ENCODE measurements around the gene RIPPLY2. TPM values are rescaled to one million over a fixed set of nuclear protein-coding genes. Genes with fewer than 3 reads are reported as not detected.
"Not testable (repeated sequence)": the region's sequence is repeated elsewhere in the genome, so short reads cannot be mapped to it uniquely, and the experiment has no call there.

The RIPPLY2 gene
- total RNA-seq, 1 donor from 2014 or later = not detected

GRCh38 chr6:83891586-83891985 is 38.4 kb downstream of the RIPPLY2 start:
- H3K9me3 Mint-ChIP-seq = peaks cover 18% of the 10 kb centered on the region
- H3K27ac Mint-ChIP-seq = no peak overlapping the region
- TF ChIP-seq CTCF (IDR thresholded peaks at IDR 0.05; ENCODE audit: unreplicated experiment) = no peak
- H3K27me3 Mint-ChIP-seq (ENCODE audit: low read depth) = no peaks in the 10 kb centered on the region
- no peak overlapping the region for H3K4me3 Mint-ChIP-seq
- H3K4me1 Mint-ChIP-seq = no peaks in the 10 kb centered on the region
- no peak for DNase-seq (ENCODE audit: low spot score in 2 of 2, unreplicated experiment in 2 of 2)
- peaks cover 2% of the 10 kb centered on the region for H3K36me3 Mint-ChIP-seq

GRCh38 chr6:83893024-83893423 is 39.9 kb downstream of the RIPPLY2 start:
- Mint-ChIP-seq H3K4me3 (no peak overlapping the region), H3K9me3 (peaks cover 18% of the 10 kb centered on the region), H3K27me3 (ENCODE audit: low read depth) (no peaks in the 10 kb centered on the region), H3K36me3 (peaks cover 8% of the 10 kb centered on the region), H3K4me1 (no peaks in the 10 kb centered on the region), H3K27ac (no peak overlapping the region)
- no peak for DNase-seq (ENCODE audit: low spot score in 2 of 2, unreplicated experiment in 2 of 2)
- TF ChIP-seq CTCF (IDR thresholded peaks at IDR 0.05; ENCODE audit: unreplicated experiment) = no peak

- not testable (repeated sequence) for DNase-seq (ENCODE audit: low spot score in 2 of 2, unreplicated experiment in 2 of 2); H3K4me3 Mint-ChIP-seq; H3K4me1 Mint-ChIP-seq; H3K27ac Mint-ChIP-seq; H3K27me3 Mint-ChIP-seq (ENCODE audit: low read depth)
- peaks cover 23% of the 10 kb centered on the region for H3K9me3 Mint-ChIP-seq
- H3K36me3 Mint-ChIP-seq = peaks cover 16% of the 10 kb centered on the region
Measured at GRCh38 chr6:83897094-83897493, 43.9 kb downstream of the RIPPLY2 start.

GRCh38 chr6:83901624-83902023 is 48.5 kb downstream of the RIPPLY2 start:
- Mint-ChIP-seq H3K9me3 (peaks cover 49% of the 10 kb centered on the region), H3K27me3 (ENCODE audit: low read depth) (no peaks in the 10 kb centered on the region), H3K4me3 (no peak overlapping the region), H3K36me3 (peaks cover 26% of the 10 kb centered on the region), H3K4me1 (no peaks in the 10 kb centered on the region), H3K27ac (no peak overlapping the region)
- TF ChIP-seq CTCF (IDR thresholded peaks at IDR 0.05; ENCODE audit: unreplicated experiment) = no peak
- no peak for DNase-seq (ENCODE audit: low spot score in 2 of 2, unreplicated experiment in 2 of 2)

GRCh38 chr6:83904395-83904794 is 51.2 kb downstream of the RIPPLY2 start:
- Mint-ChIP-seq H3K9me3 (peaks cover 56% of the 10 kb centered on the region), H3K36me3 (peaks cover 20% of the 10 kb centered on the region), H3K27ac (no peak overlapping the region), H3K4me3 (no peak overlapping the region), H3K4me1 (peaks cover 2% of the 10 kb centered on the region), H3K27me3 (ENCODE audit: low read depth) (no peaks in the 10 kb centered on the region)
- no peak for TF ChIP-seq CTCF (IDR thresholded peaks at IDR 0.05; ENCODE audit: unreplicated experiment)
- DNase-seq (ENCODE audit: low spot score in 2 of 2, unreplicated experiment in 2 of 2) = no peak

- DNase-seq (ENCODE audit: low spot score in 2 of 2, unreplicated experiment in 2 of 2) = no peak
- H3K4me1 Mint-ChIP-seq = peaks cover 8% of the 10 kb centered on the region
- H3K36me3 Mint-ChIP-seq = peaks cover 20% of the 10 kb centered on the region
- no peaks in the 10 kb centered on the region for H3K27me3 Mint-ChIP-seq (ENCODE audit: low read depth)
- no peak overlapping the region for H3K27ac Mint-ChIP-seq
- no peak overlapping the region for H3K4me3 Mint-ChIP-seq
- TF ChIP-seq CTCF (IDR thresholded peaks at IDR 0.05; ENCODE audit: unreplicated experiment) = no peak
- H3K9me3 Mint-ChIP-seq = peaks cover 46% of the 10 kb centered on the region
Measured at GRCh38 chr6:83905648-83906047, 52.5 kb downstream of the RIPPLY2 start.

Other genes starting within 250 kb of the RIPPLY2 start
- 0.40 to 1.3 TPM (median 0.88 TPM) in 3 replicates for gene SNAP91, start 144.3 kb upstream of the RIPPLY2 start, total RNA-seq
- gene CYB5R4, start 6.3 kb downstream of the RIPPLY2 start, total RNA-seq = 8.4 to 8.7 TPM (median 8.6 TPM) in 3 replicates
- 2.0 to 2.7 TPM (median 2.1 TPM) in 3 replicates for gene MRAP2, start 180.4 kb downstream of the RIPPLY2 start, total RNA-seq

Data from mesothelial cell of epicardium (in vitro differentiated cells).